Pancreas (tissue), 10 donors: Measurements from ENCODE around the gene ASGR1. TPM values are rescaled to one million over a fixed set of nuclear protein-coding genes. Genes with fewer than 3 reads are reported as not detected.
"Not testable (repeated sequence)": the region's sequence is repeated elsewhere in the genome, so short reads cannot be mapped to it uniquely, and the experiment has no call there.

Source experiments
- ATAC-seq, 4 donors: fragments of 200-7000 bp; cut with Tn5 transposase; one replicate each; pipeline versions ENCODE4 v1.8.0 to v1.9.1; 2020; ENCODE audit warnings: mild to moderate bottlenecking in 4 of 4, moderate library complexity in 4 of 4
- DNase-seq, 6 donors: peaks; one replicate each; pipeline ENCODE4 v3.0.0-alpha.2; 2020
- FAIRE-seq: peaks from 2 replicates; lab custom pipeline; 2012; peaks lifted over from hg19 to GRCh38; lab: Jason Lieb, UNC
- H3K27ac ChIP-seq, 4 donors: fragments of 200-600 bp; sonication (generic); 1 replicate in 3 of 4; 2 replicates in 1 of 4; pipeline versions ENCODE4 v1.5.0 to v1.8.0; 2020
- H3K27me3 ChIP-seq, 4 donors: fragments of 200-600 bp; one replicate each; pipeline ENCODE4 v1.8.0; 2021
- H3K36me3 ChIP-seq, 3 donors: fragments of 200-600 bp; sonication (generic) in 1 of 3; one replicate each; pipeline versions ENCODE4 v1.5.0 to v1.8.0; 2020 to 2021
- H3K4me1 ChIP-seq, 3 donors: fragments of 200-600 bp; one replicate each; pipeline ENCODE4 v1.8.0; 2021
- H3K4me3 ChIP-seq, 4 donors: fragments of 200-600 bp; sonication (generic) in 2 of 4; one replicate each; pipeline versions ENCODE4 v1.5.0 to v1.8.0; 2020 to 2021
- H3K9me3 ChIP-seq, 4 donors: fragments of 200-600 bp; one replicate each; pipeline ENCODE4 v1.8.0; 2021
- CTCF ChIP-seq, 4 donors: fragments of 200-600 bp; sonication (generic) in 3 of 4; IDR thresholded peaks; one replicate each; pipeline versions ENCODE4 v1.5.0 to v1.8.0; 2021; ENCODE audit warnings: antibody characterized with exemption in 4 of 4
- WGBS, 2 donors: extraction: QIAGEN DNeasy Blood & Tissue Kit; methylation state at CpG; one replicate each; pipeline ENCODE4 v1.1.7; 2013; 5-methylcytosine and 5-hydroxymethylcytosine counted together
- intact Hi-C, 3 donors: fragments of 100-400 bp; cut with DNase I; formaldehyde crosslinking; loops; one replicate each; pipeline versions ENCODE4 v1.11.1 to v1.14.2; 2022
- microRNA-seq, 2 donors: library from miRNA; unstranded; fragments of <30 nt; microRNA quantifications; one replicate each; pipeline versions ENCODE4 to v1.1.0, GENCODE V29; 2019 to 2020
- polyA plus RNA-seq, 2 donors: library from polyadenylated mRNA; stranded (reverse); fragments of 200-250 nt; gene quantifications; one replicate each; pipeline ENCODE4 v1.2.3, GENCODE V29; 2013
- total RNA-seq, 6 donors: library from RNA; stranded (reverse); fragmentation: NEBNext Ultra II Directional in 4 of 6; extraction: Animal tissue kit (Norgen Biotek cat#: 25700) in 4 of 6; gene quantifications; one replicate each; pipeline versions ENCODE4 v1.2.1 to v1.2.4, GENCODE V29; 2021 to 2023
- donor health status: healthy with polysubstance abuse.
- donor health status: DM: no; HTN: no; CAD: no; lungs with moderate emphysema.
- donor health status: DM: no; HTN: no; CAD: no.
- donor health status: control.
- donor health status: control.
- donor health status: Bipolar disorder and iron deficiency.
- donor health status: DM: yes; HTN: yes; CAD: no.
- donor health status: DM: no; HTN: no; CAD: no.
- donor health status: DM: no; HTN: no; CAD: no.
- donor health status: DM: yes; HTN: yes; CAD: no.

ASGR1 gene
- total and polyA plus RNA-seq, 8 donors = 0.28 to 2.6 (median 0.64) TPM; not detected in 1

- Histone ChIP-seq H3K27me3 (no peaks in the 10 kb centered on the region), H3K4me1 (no peaks in the 10 kb centered on the region), H3K9me3 (no peaks in the 10 kb centered on the region), H3K27ac (no peak overlapping the region), H3K4me3 (no peak overlapping the region), H3K36me3 (no peaks in the 10 kb centered on the region)
- intact Hi-C loops = no loop called here
- 48 to 69% methylated on average over 5 of the region's 5 CpGs for WGBS, 2 donors
- FAIRE-seq (no peak), ATAC-seq (no peak), DNase-seq (no peak)
- TF ChIP-seq CTCF (IDR thresholded peaks at IDR 0.05) = no peak
These were observed 51.0 kb downstream of the ASGR1 start for GRCh38 chr17:7128160-7128559.

GRCh38 chr17:7127501-7127900 lies 51.7 kb downstream of the ASGR1 start:
- H3K4me3 ChIP-seq, H3K36me3 ChIP-seq, DNase-seq, FAIRE-seq, H3K4me1 ChIP-seq, intact Hi-C loops, H3K9me3 ChIP-seq, H3K27ac ChIP-seq, H3K27me3 ChIP-seq, ATAC-seq: not testable (repeated sequence)
- 89 to 98% methylated on average over 4 to 5 of the region's 5 CpGs for WGBS, 2 donors

GRCh38 chr17:7126386-7126785 lies 52.8 kb downstream of the ASGR1 start:
- ATAC-seq, H3K36me3 ChIP-seq, H3K27me3 ChIP-seq, H3K4me1 ChIP-seq, FAIRE-seq, DNase-seq, intact Hi-C loops, H3K4me3 ChIP-seq, H3K27ac ChIP-seq, H3K9me3 ChIP-seq: not testable (repeated sequence)
- WGBS, 2 donors = 69 to 72% methylated on average over 12 of the region's 12 CpGs

GRCh38 chr17:7124923-7125322 lies 54.2 kb downstream of the ASGR1 start:
- intact Hi-C loops = no loop called here

GRCh38 chr17:7123844-7124243 lies 55.3 kb downstream of the ASGR1 start:
- H3K4me3 ChIP-seq = no peak overlapping the region
- intact Hi-C loops = no loop called here
- H3K27ac ChIP-seq = no peak overlapping the region
- H3K4me1 ChIP-seq = no peaks in the 10 kb centered on the region
- WGBS, 2 donors = 74 to 80% methylated on average over 4 of the region's 4 CpGs
- ATAC-seq (no peak), DNase-seq (no peak), FAIRE-seq (no peak)
- H3K36me3 ChIP-seq = no peaks in the 10 kb centered on the region
- no peaks in the 10 kb centered on the region for H3K27me3 ChIP-seq
- H3K9me3 ChIP-seq = no peaks in the 10 kb centered on the region
- TF ChIP-seq CTCF (IDR thresholded peaks at IDR 0.05) = no peak

More at GRCh38 chr17:7124923-7125322, 54.2 kb downstream of the ASGR1 start:
- Histone ChIP-seq H3K36me3 (no peaks in the 10 kb centered on the region), H3K4me1 (no peaks in the 10 kb centered on the region), H3K27ac (no peak overlapping the region), H3K4me3 (no peak overlapping the region), H3K27me3 (no peaks in the 10 kb centered on the region), H3K9me3 (no peaks in the 10 kb centered on the region)
- no peak for ATAC-seq
- 75 to 83% methylated on average over 5 of the region's 5 CpGs for WGBS, 2 donors
- no peak for DNase-seq
- FAIRE-seq = no peak
- no peak for TF ChIP-seq CTCF (IDR thresholded peaks at IDR 0.05)

Small RNAs within 50 kb of the gene (microRNA-seq; reads per million reads assigned to microRNA genes)
- 422 to 770 reads per million in 2 donors for gene MIR324

Other genes with a start within 250 kb of the ASGR1 start
- not detected for gene ALOX12, start 183.3 kb downstream of the ASGR1 start, total RNA-seq
- gene ALOX12, start 183.3 kb downstream of the ASGR1 start, polyA plus RNA-seq = not detected
- gene RNASEK, start 166.7 kb downstream of the ASGR1 start, total RNA-seq = 100 to 1,000 TPM in 1 of 6 donors, 10 to 100 TPM in 5; 49.3 to 107 (median 73.4) TPM
- 100 to 1,000 TPM; 164 to 323 TPM for gene RNASEK, start 166.7 kb downstream of the ASGR1 start, polyA plus RNA-seq
- 1 to 10 TPM; 1.3 to 2.8 (median 2.0) TPM for gene BCL6B, start 156.3 kb downstream of the ASGR1 start, total RNA-seq
- gene BCL6B, start 156.3 kb downstream of the ASGR1 start, polyA plus RNA-seq = 1 to 10 TPM; 2.4 to 3.8 TPM
- 1 to 10 TPM in 4 of 6 donors, under 1 TPM in 2; 0.74 to 2.5 (median 1.2) TPM for gene SLC16A13, start 143.4 kb downstream of the ASGR1 start, total RNA-seq
- 1 to 10 TPM; 1.4 to 3.0 TPM for gene SLC16A13, start 143.4 kb downstream of the ASGR1 start, polyA plus RNA-seq
- 1 to 10 TPM in 5 of 6 donors, under 1 TPM in 1; 0.61 to 4.3 (median 2.6) TPM for gene SLC16A11, start 135.3 kb downstream of the ASGR1 start, total RNA-seq
- 10 to 100 TPM in 1 of 2 donors, 1 to 10 TPM in 1; 7.5 to 17.3 TPM for gene SLC16A11, start 135.3 kb downstream of the ASGR1 start, polyA plus RNA-seq
- 1 to 10 TPM in 3 of 6 donors, under 1 TPM in 2, not detected in 1; 0.28 to 3.6 (median 2.6) TPM for gene CLEC10A, start 99.1 kb downstream of the ASGR1 start, total RNA-seq
- 1 to 10 TPM in 1 of 2 donors, under 1 TPM in 1; 0.80 to 1.3 TPM for gene CLEC10A, start 99.1 kb downstream of the ASGR1 start, polyA plus RNA-seq
- under 1 TPM in 4 of 6 donors, not detected in 2; 0.29 to 0.63 (median 0.36) TPM for gene ASGR2, start 64.5 kb downstream of the ASGR1 start, total RNA-seq
- under 1 TPM; 0.46 to 0.80 TPM for gene ASGR2, start 64.5 kb downstream of the ASGR1 start, polyA plus RNA-seq
- 10 to 100 TPM in 1 of 6 donors, 1 to 10 TPM in 5; 2.8 to 11.3 (median 5.0) TPM for gene DLG4, start 40.5 kb upstream of the ASGR1 start, total RNA-seq
- 10 to 100 TPM; 16.1 to 19.8 TPM for gene DLG4, start 40.5 kb upstream of the ASGR1 start, polyA plus RNA-seq
- 100 to 1,000 TPM; 447 to 715 (median 568) TPM for gene ACADVL, start 40.6 kb upstream of the ASGR1 start, total RNA-seq
- 1,000 to 10,000 TPM; 2,446 to 3,251 TPM for gene ACADVL, start 40.6 kb upstream of the ASGR1 start, polyA plus RNA-seq
- gene DVL2, start 55.1 kb upstream of the ASGR1 start, total RNA-seq = 10 to 100 TPM in 5 of 6 donors, 1 to 10 TPM in 1; 9.6 to 26.9 (median 13.7) TPM
- 10 to 100 TPM; 17.6 to 26.4 TPM for gene DVL2, start 55.1 kb upstream of the ASGR1 start, polyA plus RNA-seq
- 10 to 100 TPM in 4 of 6 donors, 1 to 10 TPM in 2; 7.0 to 19.8 (median 11.4) TPM for gene PHF23, start 60.1 kb upstream of the ASGR1 start, total RNA-seq
- gene PHF23, start 60.1 kb upstream of the ASGR1 start, polyA plus RNA-seq = 10 to 100 TPM; 11.4 to 23.3 TPM
- gene GABARAP, start 63.1 kb upstream of the ASGR1 start, total RNA-seq = 100 to 1,000 TPM; 231 to 346 (median 294) TPM
- gene GABARAP, start 63.1 kb upstream of the ASGR1 start, polyA plus RNA-seq = 100 to 1,000 TPM; 520 to 639 TPM
- 10 to 100 TPM; 42.0 to 75.2 (median 53.8) TPM for gene CTDNEP1, start 72.4 kb upstream of the ASGR1 start, total RNA-seq
- 10 to 100 TPM; 47.4 to 67.9 TPM for gene CTDNEP1, start 72.4 kb upstream of the ASGR1 start, polyA plus RNA-seq
- 10 to 100 TPM; 11.7 to 27.1 (median 19.5) TPM for gene ELP5, start 72.8 kb upstream of the ASGR1 start, total RNA-seq
- 10 to 100 TPM; 14.1 to 41.1 TPM for gene ELP5, start 72.8 kb upstream of the ASGR1 start, polyA plus RNA-seq
- gene CLDN7, start 83.1 kb upstream of the ASGR1 start, total RNA-seq = 10 to 100 TPM; 49.1 to 89.7 (median 62.7) TPM
- 10 to 100 TPM; 55.7 to 69.1 TPM for gene CLDN7, start 83.1 kb upstream of the ASGR1 start, polyA plus RNA-seq
- gene SLC2A4, start 102.3 kb upstream of the ASGR1 start, total RNA-seq = under 1 TPM; 0.16 to 0.95 (median 0.37) TPM
- gene SLC2A4, start 102.3 kb upstream of the ASGR1 start, polyA plus RNA-seq = 1 to 10 TPM; 1.0 to 1.8 TPM
- gene YBX2, start 115.3 kb upstream of the ASGR1 start, total RNA-seq = under 1 TPM; 0.12 to 0.59 (median 0.29) TPM
- 1 to 10 TPM; 1.2 TPM for gene YBX2, start 115.3 kb upstream of the ASGR1 start, polyA plus RNA-seq
- gene EIF5A, start 128.3 kb upstream of the ASGR1 start, total RNA-seq = 100 to 1,000 TPM; 104 to 220 (median 187) TPM
- 100 to 1,000 TPM; 167 to 205 TPM for gene EIF5A, start 128.3 kb upstream of the ASGR1 start, polyA plus RNA-seq
- gene GPS2, start 136.0 kb upstream of the ASGR1 start, total RNA-seq = 10 to 100 TPM; 22.1 to 33.5 (median 27.6) TPM
- gene GPS2, start 136.0 kb upstream of the ASGR1 start, polyA plus RNA-seq = 100 to 1,000 TPM in 1 of 2 donors, 10 to 100 TPM in 1; 68.9 to 101 TPM
- 10 to 100 TPM; 12.6 to 27.1 (median 15.4) TPM for gene NEURL4, start 150.0 kb upstream of the ASGR1 start, total RNA-seq
- 10 to 100 TPM; 49.0 to 72.1 TPM for gene NEURL4, start 150.0 kb upstream of the ASGR1 start, polyA plus RNA-seq
- gene ACAP1, start 157.2 kb upstream of the ASGR1 start, total RNA-seq = 1 to 10 TPM; 1.6 to 5.6 (median 3.0) TPM
- gene ACAP1, start 157.2 kb upstream of the ASGR1 start, polyA plus RNA-seq = 1 to 10 TPM; 2.9 to 4.4 TPM
- gene KCTD11, start 172.8 kb upstream of the ASGR1 start, total RNA-seq = 1 to 10 TPM; 3.4 to 6.6 (median 4.3) TPM
- 1 to 10 TPM; 7.2 TPM for gene KCTD11, start 172.8 kb upstream of the ASGR1 start, polyA plus RNA-seq
- not detected for gene TMEM95, start 175.8 kb upstream of the ASGR1 start, total RNA-seq
- gene TMEM95, start 175.8 kb upstream of the ASGR1 start, polyA plus RNA-seq = not detected
- 1 to 10 TPM; 4.9 to 9.0 (median 5.7) TPM for gene TNK1, start 201.7 kb upstream of the ASGR1 start, total RNA-seq
- 10 to 100 TPM; 10.8 to 13.8 TPM for gene TNK1, start 201.7 kb upstream of the ASGR1 start, polyA plus RNA-seq
- 10 to 100 TPM in 2 of 6 donors, 1 to 10 TPM in 4; 6.5 to 15.6 (median 9.0) TPM for gene PLSCR3, start 215.2 kb upstream of the ASGR1 start, total RNA-seq
- 10 to 100 TPM; 14.0 to 20.1 TPM for gene PLSCR3, start 215.2 kb upstream of the ASGR1 start, polyA plus RNA-seq
- gene TMEM256, start 224.7 kb upstream of the ASGR1 start, total RNA-seq = 10 to 100 TPM; 32.8 to 53.5 (median 43.1) TPM
- 100 to 1,000 TPM in 1 of 2 donors, 10 to 100 TPM in 1; 88.3 to 119 TPM for gene TMEM256, start 224.7 kb upstream of the ASGR1 start, polyA plus RNA-seq
- gene NLGN2, start 228.5 kb upstream of the ASGR1 start, total RNA-seq = 1 to 10 TPM; 2.9 to 8.4 (median 4.5) TPM
- 10 to 100 TPM in 1 of 2 donors, 1 to 10 TPM in 1; 7.4 to 13.7 TPM for gene NLGN2, start 228.5 kb upstream of the ASGR1 start, polyA plus RNA-seq
- not detected for gene SPEM1, start 241.0 kb upstream of the ASGR1 start, total RNA-seq
- gene SPEM1, start 241.0 kb upstream of the ASGR1 start, polyA plus RNA-seq = not detected
- gene SPEM2, start 246.2 kb upstream of the ASGR1 start, total RNA-seq = not detected
- not detected for gene SPEM2, start 246.2 kb upstream of the ASGR1 start, polyA plus RNA-seq
- not detected for gene SPEM3, start 249.5 kb upstream of the ASGR1 start, total RNA-seq
- not detected for gene SPEM3, start 249.5 kb upstream of the ASGR1 start, polyA plus RNA-seq